Fibroblast of pulmonary artery (primary cell): ENCODE results near the gene PPM1L.

Experiments used
- DNase-seq: peaks from one replicate; pipeline ENCODE4 v3.0.0-alpha.2; 2010; ENCODE audit warnings: low read depth
- H3K4me3 ChIP-seq: replicated peaks from 2 replicates; pipeline ENCODE4 v1.5.1; 2011; ENCODE audit warnings: low read depth, mild to moderate bottlenecking, control low read depth, low read length, moderate library complexity
- CTCF ChIP-seq: IDR thresholded peaks from 2 replicates; pipeline ENCODE4 v1.5.1; 2011; ENCODE audit warnings: mild to moderate bottlenecking, control low read depth, low read length, inconsistent platforms; ENCODE audit errors: missing control alignments

PPM1L gene

GRCh38 chr3:161070980-161071663 lies 315.1 kb downstream of the PPM1L start:
- DNase-seq: no peak
- no peak for TF ChIP-seq CTCF
- no peak overlapping the region for H3K4me3 ChIP-seq

DNA sequence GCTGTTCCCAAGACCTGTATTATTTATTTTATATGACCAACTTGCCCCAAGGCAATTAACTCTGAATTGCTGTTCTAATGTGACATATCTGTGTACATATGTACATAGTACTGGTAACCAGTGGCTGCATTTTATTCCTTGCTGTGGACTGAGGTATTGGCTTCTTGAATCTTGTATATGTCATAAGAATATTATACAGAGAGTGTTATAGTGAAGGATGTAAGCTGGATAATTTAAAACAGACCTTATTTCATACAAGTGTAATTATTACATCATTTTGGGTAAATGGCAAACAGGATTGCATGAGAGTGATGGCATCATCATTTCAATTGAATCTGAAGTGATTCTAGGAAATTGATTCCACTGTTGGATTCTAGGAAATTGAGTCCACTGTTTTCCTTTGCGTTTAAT lies 316.2 kb downstream of the PPM1L start:
- no peak overlapping the region for H3K4me3 ChIP-seq
- TF ChIP-seq CTCF: no peak
- no peak for DNase-seq

DNA sequence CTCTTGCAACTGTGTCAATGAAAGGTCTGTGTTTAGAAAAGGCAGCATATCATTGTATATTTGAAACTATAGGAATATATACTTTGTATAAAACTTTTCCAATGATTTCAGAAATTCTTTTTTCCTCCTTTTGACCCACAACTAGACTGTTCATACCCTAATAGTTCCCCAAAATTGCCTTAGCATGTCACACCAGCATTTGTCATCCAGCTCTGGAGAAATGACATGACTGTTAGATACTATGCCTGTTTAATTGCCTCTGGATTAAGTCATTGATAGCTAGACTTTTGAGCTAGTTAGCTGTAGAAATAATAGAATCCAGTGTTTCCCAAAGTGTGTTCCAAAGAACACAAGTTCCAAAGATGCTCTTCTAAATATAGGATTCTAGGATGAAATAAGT lies 316.7 kb downstream of the PPM1L start:
- DNase-seq: no peak
- no peak for TF ChIP-seq CTCF
- H3K4me3 ChIP-seq: no peak overlapping the region

DNA sequence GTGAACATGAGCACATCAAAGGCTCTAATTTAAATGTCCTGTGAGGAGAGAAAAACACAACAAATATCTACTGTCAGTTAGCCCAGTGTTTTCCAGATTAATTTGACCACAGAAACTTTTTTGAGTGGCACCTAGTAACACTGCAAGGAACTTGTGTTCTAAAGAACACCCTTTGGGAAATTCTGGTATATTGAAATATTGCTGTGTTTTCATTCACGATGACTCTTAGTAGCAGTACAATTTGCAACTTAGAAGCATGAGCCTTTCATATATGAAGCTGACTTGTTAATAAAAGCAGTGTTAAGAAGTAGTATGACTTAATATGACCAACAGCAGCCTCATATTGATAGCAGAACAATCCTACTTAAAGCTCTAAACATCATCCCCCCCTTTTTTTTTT lies 317.1 kb downstream of the PPM1L start:
- DNase-seq: no peak
- H3K4me3 ChIP-seq: no peak overlapping the region
- TF ChIP-seq CTCF: no peak

- H3K4me3 ChIP-seq: no peak overlapping the region
- peak; percentile 11 for DNase-seq
- no peak for TF ChIP-seq CTCF
These were observed 325.6 kb downstream of the PPM1L start for GRCh38 chr3:161081633-161082032.

GRCh38 chr3:161082063-161082462 lies 326.0 kb downstream of the PPM1L start:
- no peak overlapping the region for H3K4me3 ChIP-seq
- TF ChIP-seq CTCF: no peak
- peak; percentile 20 for DNase-seq

DNA sequence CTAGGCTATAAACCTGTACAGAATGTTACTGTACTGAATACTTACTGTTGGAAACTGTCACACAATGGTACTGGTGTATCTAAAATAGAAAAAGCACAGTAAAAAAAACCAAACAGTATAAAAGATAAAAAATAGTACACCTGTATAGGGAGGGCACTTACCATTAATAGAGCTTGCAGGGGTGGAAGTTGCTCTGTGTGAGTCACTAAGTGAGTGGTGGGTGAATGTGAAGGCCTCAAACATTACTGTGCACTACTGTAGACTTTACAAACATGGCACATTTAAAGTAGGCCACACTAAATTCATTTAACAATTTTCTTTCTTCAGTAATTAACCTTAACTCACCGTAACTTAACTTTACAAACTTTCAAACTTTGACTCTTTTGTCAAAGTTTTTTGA lies 327.1 kb downstream of the PPM1L start:
- no peak for TF ChIP-seq CTCF
- DNase-seq: no peak
- no peak overlapping the region for H3K4me3 ChIP-seq
